ENCODE measurements around the gene OSGEP.

DNA sequence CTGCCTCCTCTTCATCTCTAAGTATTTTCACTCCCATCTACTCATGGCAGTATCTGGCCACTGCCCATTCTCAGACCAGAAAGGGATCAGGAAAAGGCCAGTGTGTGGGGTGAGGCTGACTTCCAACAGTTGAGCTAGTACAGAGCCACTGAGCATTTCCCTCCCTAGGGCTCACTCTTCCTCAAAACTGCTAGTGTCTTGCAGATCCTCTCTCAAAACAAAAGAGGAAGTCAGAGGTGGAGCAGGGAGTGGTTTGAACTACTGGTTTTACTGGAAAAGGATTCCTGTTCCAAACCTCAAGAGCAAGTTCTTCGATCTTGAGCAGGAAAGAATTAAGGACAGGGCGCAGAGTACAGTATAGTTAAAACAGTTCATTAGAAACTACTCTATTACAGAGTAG, 39.0 kb upstream of the OSGEP start:
- TF ChIP-seq, protein P1, sequence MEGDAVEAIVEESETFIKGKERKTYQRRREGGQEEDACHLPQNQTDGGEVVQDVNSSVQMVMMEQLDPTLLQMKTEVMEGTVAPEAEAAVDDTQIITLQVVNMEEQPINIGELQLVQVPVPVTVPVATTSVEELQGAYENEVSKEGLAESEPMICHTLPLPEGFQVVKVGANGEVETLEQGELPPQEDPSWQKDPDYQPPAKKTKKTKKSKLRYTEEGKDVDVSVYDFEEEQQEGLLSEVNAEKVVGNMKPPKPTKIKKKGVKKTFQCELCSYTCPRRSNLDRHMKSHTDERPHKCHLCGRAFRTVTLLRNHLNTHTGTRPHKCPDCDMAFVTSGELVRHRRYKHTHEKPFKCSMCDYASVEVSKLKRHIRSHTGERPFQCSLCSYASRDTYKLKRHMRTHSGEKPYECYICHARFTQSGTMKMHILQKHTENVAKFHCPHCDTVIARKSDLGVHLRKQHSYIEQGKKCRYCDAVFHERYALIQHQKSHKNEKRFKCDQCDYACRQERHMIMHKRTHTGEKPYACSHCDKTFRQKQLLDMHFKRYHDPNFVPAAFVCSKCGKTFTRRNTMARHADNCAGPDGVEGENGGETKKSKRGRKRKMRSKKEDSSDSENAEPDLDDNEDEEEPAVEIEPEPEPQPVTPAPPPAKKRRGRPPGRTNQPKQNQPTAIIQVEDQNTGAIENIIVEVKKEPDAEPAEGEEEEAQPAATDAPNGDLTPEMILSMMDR (IDR thresholded peaks at IDR 0.05): no peak
- no peak for TF ChIP-seq POLR2AphosphoS5 (IDR thresholded peaks at IDR 0.05; ENCODE audit: low read depth, low read length)

All from Panc1 (cell line).